ENCODE data around the gene VDAC1.
"Not testable (repeated sequence)": the region's sequence is repeated elsewhere in the genome, so short reads cannot be mapped to it uniquely, and the experiment has no call there.

The VDAC1 gene

GRCh38 chr5:133938039-133938821, 66.5 kb downstream of the VDAC1 start:
- DNase-seq: no peak

- not testable (repeated sequence) for DNase-seq
Observed at GRCh38 chr5:133937628-133938027, 67.1 kb downstream of the VDAC1 start.

GRCh38 chr5:133936651-133937015, 68.1 kb downstream of the VDAC1 start:
- no peak for DNase-seq

- DNase-seq: not testable (repeated sequence)
Observed at GRCh38 chr5:133935991-133936650, 68.7 kb downstream of the VDAC1 start.

- DNase-seq: no peak
Observed at GRCh38 chr5:133935667-133935940, 69.2 kb downstream of the VDAC1 start.

GRCh38 chr5:133934822-133935666, 69.7 kb downstream of the VDAC1 start:
- no peak for DNase-seq

GRCh38 chr5:133934311-133934710, 70.5 kb downstream of the VDAC1 start:
- no peak for DNase-seq

- DNase-seq: no peak
Observed at GRCh38 chr5:133933670-133934295, 71.0 kb downstream of the VDAC1 start.

- DNase-seq: no peak
Observed at GRCh38 chr5:133933169-133933509, 71.6 kb downstream of the VDAC1 start.

GRCh38 chr5:133932441-133933168, 72.2 kb downstream of the VDAC1 start:
- DNase-seq: peak; percentile 86

- DNase-seq: no peak
Observed at GRCh38 chr5:133931546-133931945, 73.2 kb downstream of the VDAC1 start.

- DNase-seq: no peak
Observed at GRCh38 chr5:133930813-133931090, 74.0 kb downstream of the VDAC1 start.

GRCh38 chr5:133930061-133930812, 74.5 kb downstream of the VDAC1 start:
- DNase-seq: no peak

GRCh38 chr5:133928587-133929393, 76.0 kb downstream of the VDAC1 start:
- no peak for DNase-seq

- DNase-seq: no peak
Observed at GRCh38 chr5:133927300-133928180, 77.2 kb downstream of the VDAC1 start.

GRCh38 chr5:133926489-133927299, 78.1 kb downstream of the VDAC1 start:
- DNase-seq: no peak

- DNase-seq: no peak
Observed at GRCh38 chr5:133925866-133926488, 78.8 kb downstream of the VDAC1 start.

- no peak for DNase-seq
Observed at GRCh38 chr5:133925269-133925668, 79.5 kb downstream of the VDAC1 start.

Measured in RPMI8226 (cell line).